ENCODE data around the gene SLC7A6. TPM values are rescaled to one million over a fixed set of nuclear protein-coding genes. Genes with fewer than 3 reads are reported as not detected.

SLC7A6 gene
- total RNA-seq, 1 experiment from 2014 or later, result 19.8 TPM

DNA sequence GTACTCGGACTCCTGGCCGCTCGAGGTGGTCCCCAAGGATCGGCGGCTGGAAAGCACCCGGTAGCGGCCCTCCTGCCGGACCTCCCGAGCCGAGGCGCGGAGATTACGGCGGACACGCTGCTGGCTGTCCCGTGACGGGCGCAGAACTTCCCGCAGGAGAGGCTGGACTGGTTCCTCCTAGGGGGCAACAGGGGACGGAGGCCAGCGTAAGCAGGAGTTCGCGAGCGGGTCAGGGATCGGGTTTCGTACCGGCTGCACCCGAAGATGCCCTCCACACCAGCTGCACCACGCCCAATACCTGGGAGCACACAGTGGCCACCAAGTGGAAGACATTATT, 46.1 kb downstream of the SLC7A6 start:
- Histone ChIP-seq H3K4me3 (ENCODE audit: insufficient read depth, low read depth, low read length) (peak overlapping the region; percentile 97), H3K36me3 (replicated peaks; ENCODE audit: control insufficient read depth, insufficient read depth, low read length) (peaks cover 3% of the 10 kb centered on the region), H3K27me3 (ENCODE audit: control insufficient read depth, insufficient read depth, low read length) (no peaks in the 10 kb centered on the region)
- DNase-seq, result peak; percentile 91

DNA sequence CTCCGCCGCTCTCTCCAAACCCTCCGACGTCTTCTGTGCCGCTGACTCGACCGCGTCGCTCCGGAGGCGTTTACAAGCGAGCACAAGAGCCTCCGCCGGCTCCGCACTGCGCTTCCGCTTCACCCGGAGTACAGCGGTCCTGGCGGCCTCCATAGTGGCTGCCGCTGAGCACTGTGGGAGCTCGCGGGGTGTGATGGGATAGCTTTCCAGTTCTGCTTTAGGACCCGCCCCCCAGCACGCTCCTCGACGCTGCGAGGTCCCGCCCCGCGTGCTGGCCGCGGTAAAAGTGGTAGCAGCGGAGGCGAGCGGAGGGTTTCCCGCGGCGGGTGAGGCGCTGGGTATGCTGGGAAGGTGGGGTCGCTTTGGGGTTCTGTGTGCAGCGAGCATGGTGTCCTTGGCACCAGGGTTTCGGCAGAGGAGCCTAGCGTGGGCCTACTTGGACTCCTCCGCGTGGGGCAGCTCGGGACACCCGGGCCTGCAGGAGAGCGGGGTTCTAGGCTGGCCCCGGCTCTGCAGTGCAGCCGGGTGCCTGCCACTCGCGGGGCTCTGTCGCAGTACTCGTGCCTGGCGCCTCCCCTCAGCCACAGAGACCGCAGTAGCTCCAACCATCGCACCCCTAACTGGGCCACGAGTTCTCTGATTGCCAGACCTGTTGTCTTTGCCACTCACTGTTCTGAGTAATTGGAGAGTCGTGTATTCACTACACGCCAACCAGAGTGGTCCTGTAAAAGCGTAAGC, 46.6 kb downstream of the SLC7A6 start, which contains the start of the genes PRMT7 and SLC7A6OS:
Gene PRMT7, plus strand, starts transcription at position 246 of the 738 bp plus-strand sequence. CDS start 4,961 bp downstream, outside the sequence.
Gene SLC7A6OS, minus strand, starts transcription at position 173 of the 738 bp plus-strand sequence. Its CDS starts 20 bp downstream, at position 153.
- Histone ChIP-seq H3K4me3 (ENCODE audit: insufficient read depth, low read depth, low read length) (peak within 1 kb of the TSS; percentile 97), H3K27me3 (ENCODE audit: control insufficient read depth, insufficient read depth, low read length) (no peaks in the 10 kb centered on the region), H3K36me3 (replicated peaks; ENCODE audit: control insufficient read depth, insufficient read depth, low read length) (peaks cover 4% of the 10 kb centered on the region)
- peak; percentile 97 for DNase-seq

DNA sequence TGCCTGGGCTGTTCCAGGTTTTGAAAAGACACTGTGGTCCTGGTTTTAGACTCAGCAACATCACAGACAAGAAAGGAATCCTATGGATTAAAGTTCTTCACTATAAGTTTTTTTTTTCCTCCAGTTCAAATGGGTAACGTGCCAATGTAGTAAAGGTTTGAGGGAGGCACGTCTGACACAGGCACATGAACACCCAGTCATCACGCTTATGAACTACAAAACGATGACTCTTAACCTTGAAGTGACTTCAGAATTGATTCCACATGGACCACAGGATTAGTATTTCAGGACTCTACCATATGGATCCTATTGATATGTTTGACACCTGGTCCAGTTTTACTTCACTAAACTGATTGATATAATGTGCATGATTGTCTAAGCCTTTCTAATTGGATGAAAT, 48.8 kb downstream of the SLC7A6 start:
- Histone ChIP-seq H3K27me3 (ENCODE audit: control insufficient read depth, insufficient read depth, low read length) (no peaks in the 10 kb centered on the region), H3K36me3 (replicated peaks; ENCODE audit: control insufficient read depth, insufficient read depth, low read length) (peaks cover 10% of the 10 kb centered on the region), H3K4me3 (ENCODE audit: insufficient read depth, low read depth, low read length) (no peak overlapping the region)
- DNase-seq, result no peak

- peaks cover 20% of the 10 kb centered on the region for H3K36me3 ChIP-seq (replicated peaks; ENCODE audit: control insufficient read depth, insufficient read depth, low read length)
- no peak for DNase-seq
- no peaks in the 10 kb centered on the region for H3K27me3 ChIP-seq (ENCODE audit: control insufficient read depth, insufficient read depth, low read length)
- H3K4me3 ChIP-seq (ENCODE audit: insufficient read depth, low read depth, low read length), result no peak overlapping the region
These were observed 55.0 kb downstream of the SLC7A6 start for GRCh38 chr16:68319185-68319908.

DNA sequence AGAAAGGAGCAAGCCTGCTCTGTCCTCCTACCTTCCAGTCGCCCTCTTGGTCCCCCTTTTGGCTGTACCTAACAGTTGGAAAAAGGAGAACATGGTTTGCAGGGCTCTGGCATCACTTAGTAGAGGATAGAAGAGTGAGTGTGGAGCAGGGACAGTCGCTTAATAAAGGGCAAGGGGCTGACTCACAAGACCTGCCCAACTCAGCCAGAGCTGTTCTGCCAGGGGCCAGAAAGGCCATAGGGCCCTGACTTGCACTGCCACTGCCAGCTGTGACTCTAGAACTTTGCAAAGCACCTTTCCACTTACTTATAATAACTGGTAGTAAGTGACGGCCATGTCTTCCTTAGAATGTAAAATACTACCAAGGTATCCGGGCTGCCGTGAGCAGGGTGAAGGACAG, 60.0 kb downstream of the SLC7A6 start:
- peaks cover 15% of the 10 kb centered on the region for H3K36me3 ChIP-seq (replicated peaks; ENCODE audit: control insufficient read depth, insufficient read depth, low read length)
- no peak overlapping the region for H3K4me3 ChIP-seq (ENCODE audit: insufficient read depth, low read depth, low read length)
- no peak for DNase-seq
- H3K27me3 ChIP-seq (ENCODE audit: control insufficient read depth, insufficient read depth, low read length), result no peaks in the 10 kb centered on the region

- DNase-seq, result no peak
- Histone ChIP-seq H3K27me3 (ENCODE audit: control insufficient read depth, insufficient read depth, low read length) (no peaks in the 10 kb centered on the region), H3K4me3 (ENCODE audit: insufficient read depth, low read depth, low read length) (no peak overlapping the region), H3K36me3 (replicated peaks; ENCODE audit: control insufficient read depth, insufficient read depth, low read length) (peaks cover 12% of the 10 kb centered on the region)
These were observed 60.5 kb downstream of the SLC7A6 start for GRCh38 chr16:68324780-68325357.

DNA sequence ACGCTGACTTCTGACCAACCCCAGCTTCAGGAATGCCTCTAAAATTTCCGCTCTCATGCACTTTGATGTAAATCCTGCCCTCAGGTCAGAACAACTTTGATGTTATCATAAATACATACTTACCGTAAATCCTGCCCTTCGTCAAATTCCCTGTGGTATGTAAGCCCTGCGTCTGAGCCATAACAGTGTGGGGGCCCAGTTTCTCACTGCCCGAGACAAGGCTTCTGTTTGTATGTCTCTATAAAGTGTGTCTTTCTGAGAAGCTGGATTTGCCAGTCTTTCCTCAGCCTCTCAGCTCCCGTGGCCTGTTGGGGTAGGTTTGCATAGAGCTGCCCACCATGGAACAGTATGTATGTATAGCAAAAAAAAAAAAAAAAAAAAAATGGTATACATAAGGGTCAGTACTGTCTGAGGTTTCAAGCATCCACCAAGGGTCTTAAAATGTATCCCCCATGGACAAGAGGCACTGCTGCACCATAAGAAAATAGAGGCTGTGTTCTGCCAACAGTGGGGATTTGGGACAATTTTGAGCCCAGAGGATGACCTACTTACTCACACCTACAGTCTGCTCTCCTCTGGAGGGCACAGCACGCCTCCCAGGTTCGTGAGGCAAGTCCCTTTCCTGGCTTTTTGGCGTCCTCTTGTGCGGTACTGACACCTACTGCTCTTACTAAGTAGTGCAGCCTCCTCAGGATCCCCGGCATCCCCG, 64.0 kb downstream of the SLC7A6 start:
- peak; percentile 92 for DNase-seq
- no peak overlapping the region for H3K4me3 ChIP-seq (ENCODE audit: insufficient read depth, low read depth, low read length)
- no peaks in the 10 kb centered on the region for H3K27me3 ChIP-seq (ENCODE audit: control insufficient read depth, insufficient read depth, low read length)
- peaks cover 14% of the 10 kb centered on the region for H3K36me3 ChIP-seq (replicated peaks; ENCODE audit: control insufficient read depth, insufficient read depth, low read length)

DNA sequence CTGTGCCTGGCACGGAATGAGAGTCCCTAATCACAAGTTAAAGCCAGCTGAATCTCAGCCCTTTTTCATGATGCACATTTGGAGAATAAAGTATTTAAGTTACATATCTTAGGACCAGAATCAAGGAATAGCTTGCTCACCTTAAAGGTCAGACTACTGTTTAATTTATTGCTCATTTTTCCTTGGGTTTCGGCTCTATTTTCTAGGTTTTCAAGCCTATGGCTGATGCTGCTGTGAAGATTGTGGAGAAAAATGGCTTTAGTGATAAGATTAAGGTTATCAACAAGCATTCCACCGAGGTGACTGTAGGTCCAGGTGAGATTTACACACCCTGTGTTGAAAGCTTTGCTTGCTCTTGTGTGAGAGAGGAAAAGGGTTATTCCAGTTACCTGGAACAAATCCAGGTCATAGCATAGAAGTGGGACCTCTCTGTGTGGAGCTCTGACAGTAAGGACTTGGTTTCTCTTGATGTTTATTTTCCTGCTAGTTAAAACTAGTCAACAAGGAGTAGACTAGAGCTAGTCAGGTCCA, 64.6 kb downstream of the SLC7A6 start:
- Histone ChIP-seq H3K27me3 (ENCODE audit: control insufficient read depth, insufficient read depth, low read length) (no peaks in the 10 kb centered on the region), H3K36me3 (replicated peaks; ENCODE audit: control insufficient read depth, insufficient read depth, low read length) (peaks cover 14% of the 10 kb centered on the region), H3K4me3 (ENCODE audit: insufficient read depth, low read depth, low read length) (no peak overlapping the region)
- DNase-seq, result no peak

GRCh38 chr16:68331879-68332410, 67.6 kb downstream of the SLC7A6 start:
- no peak for DNase-seq
- peaks cover 3% of the 10 kb centered on the region for H3K36me3 ChIP-seq (replicated peaks; ENCODE audit: control insufficient read depth, insufficient read depth, low read length)
- H3K4me3 ChIP-seq (ENCODE audit: insufficient read depth, low read depth, low read length), result no peak overlapping the region
- no peaks in the 10 kb centered on the region for H3K27me3 ChIP-seq (ENCODE audit: control insufficient read depth, insufficient read depth, low read length)

GRCh38 chr16:68332411-68333121, 68.2 kb downstream of the SLC7A6 start:
- peaks cover 7% of the 10 kb centered on the region for H3K36me3 ChIP-seq (replicated peaks; ENCODE audit: control insufficient read depth, insufficient read depth, low read length)
- no peak overlapping the region for H3K4me3 ChIP-seq (ENCODE audit: insufficient read depth, low read depth, low read length)
- DNase-seq, result no peak
- no peaks in the 10 kb centered on the region for H3K27me3 ChIP-seq (ENCODE audit: control insufficient read depth, insufficient read depth, low read length)

DNA sequence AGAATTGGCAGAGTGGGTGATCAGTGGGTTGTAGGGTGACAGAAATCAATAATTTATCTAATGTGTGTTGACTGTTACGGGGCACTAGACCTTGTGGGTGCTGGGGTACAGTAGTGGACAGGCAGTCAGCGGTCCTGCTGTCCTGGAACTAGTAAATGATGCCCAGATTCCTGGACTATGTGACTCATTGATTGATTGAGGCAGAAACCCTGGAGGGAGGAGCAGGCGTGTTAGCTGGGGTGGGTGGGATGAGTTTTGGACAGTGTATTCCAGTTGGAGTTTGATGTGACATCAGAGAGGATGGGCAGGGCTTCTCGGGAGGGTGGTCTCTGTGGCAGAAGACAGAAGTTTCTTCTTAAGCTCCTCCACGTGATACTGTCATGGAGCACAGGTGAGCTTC, 70.8 kb downstream of the SLC7A6 start:
- H3K27me3 ChIP-seq (ENCODE audit: control insufficient read depth, insufficient read depth, low read length), result no peaks in the 10 kb centered on the region
- DNase-seq, result no peak
- H3K4me3 ChIP-seq (ENCODE audit: insufficient read depth, low read depth, low read length), result no peak overlapping the region
- H3K36me3 ChIP-seq (replicated peaks; ENCODE audit: control insufficient read depth, insufficient read depth, low read length), result peaks cover 24% of the 10 kb centered on the region

DNA sequence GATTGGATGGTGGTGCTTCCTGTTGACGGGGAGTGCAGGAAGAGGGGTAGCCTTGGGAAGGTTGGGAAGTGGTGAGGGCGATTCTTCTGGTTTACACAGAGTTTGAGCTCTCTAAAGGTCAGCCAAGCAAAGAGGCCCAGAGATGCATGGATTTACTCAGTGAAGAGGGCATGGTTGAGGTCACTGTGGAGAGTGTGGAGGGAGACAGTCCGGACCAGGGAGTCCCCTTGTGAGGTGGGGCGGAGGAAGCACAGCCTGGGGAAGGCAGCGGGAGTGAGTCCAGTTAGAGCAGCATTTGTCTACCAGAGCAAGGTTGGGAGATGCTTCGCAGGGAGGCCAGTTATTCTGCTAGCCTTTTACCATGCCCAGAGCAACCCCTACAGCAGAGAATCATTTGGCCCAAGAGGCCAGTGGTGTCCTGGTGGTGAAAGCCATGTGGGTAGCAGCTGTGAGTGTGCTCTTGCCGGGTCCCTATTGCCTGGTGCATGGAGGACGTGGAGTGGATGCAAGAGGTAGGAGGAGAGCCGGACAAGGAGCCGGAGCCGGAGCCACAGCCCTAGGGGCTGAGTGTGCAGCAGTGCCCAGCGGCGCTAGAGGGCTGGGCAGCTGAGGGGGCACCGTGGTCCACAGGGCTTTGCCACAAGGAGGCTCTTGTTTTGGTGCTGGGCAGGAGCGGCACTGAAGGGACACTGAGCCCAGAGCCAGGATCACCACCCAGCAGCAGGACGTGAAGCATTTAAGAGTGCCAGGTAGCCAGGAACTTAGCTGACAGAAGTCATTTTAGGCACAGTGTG, 74.2 kb downstream of the SLC7A6 start:
- Histone ChIP-seq H3K4me3 (ENCODE audit: insufficient read depth, low read depth, low read length) (no peak overlapping the region), H3K36me3 (replicated peaks; ENCODE audit: control insufficient read depth, insufficient read depth, low read length) (peaks cover 25% of the 10 kb centered on the region)

GRCh38 chr16:68339214-68339613, 74.9 kb downstream of the SLC7A6 start:
- no peak for DNase-seq
- Histone ChIP-seq H3K36me3 (replicated peaks; ENCODE audit: control insufficient read depth, insufficient read depth, low read length) (peaks cover 25% of the 10 kb centered on the region), H3K4me3 (ENCODE audit: insufficient read depth, low read depth, low read length) (no peak overlapping the region), H3K27me3 (ENCODE audit: control insufficient read depth, insufficient read depth, low read length) (no peaks in the 10 kb centered on the region)

More for the DNA sequence above, 74.2 kb downstream of the SLC7A6 start:
- H3K27me3 ChIP-seq (ENCODE audit: control insufficient read depth, insufficient read depth, low read length), result no peaks in the 10 kb centered on the region
- no peak for DNase-seq
